Measurements from ENCODE around the gene MTSS2. TPM values are rescaled to one million over a fixed set of nuclear protein-coding genes. Genes with fewer than 3 reads are reported as not detected.

Gene MTSS2
- total and polyA plus RNA-seq, 4 donors: 33.8 to 345 (median 169) TPM

GRCh38 chr16:70681382-70682238, 4.2 kb downstream of the MTSS2 start:
- peak overlapping the region; percentile 97 for H3K27ac ChIP-seq (ENCODE audit: low read depth, low read length)
- peaks cover 82% of the 10 kb centered on the region for H3K36me3 ChIP-seq (ENCODE audit: control insufficient read depth, insufficient read depth, low read length)
- H3K9me3 ChIP-seq (ENCODE audit: control insufficient read depth, insufficient read depth, low read length): no peaks in the 10 kb centered on the region
- H3K4me3 ChIP-seq (ENCODE audit: low read depth, low read length): peak overlapping the region; percentile 16
- DNase-seq (ENCODE audit: low read depth in 4 of 6, low spot score in 6 of 6): peak in 2 of 6 donors; percentile 78 to 90
- peaks cover 73% of the 10 kb centered on the region for H3K4me1 ChIP-seq (ENCODE audit: control insufficient read depth, insufficient read depth, low read length)
- H3K27me3 ChIP-seq (ENCODE audit: control insufficient read depth, insufficient read depth, low read length): no peaks in the 10 kb centered on the region
- WGBS (ENCODE audit: insufficient coverage): 31% methylated on average over 9 of the region's 13 CpGs

GRCh38 chr16:70680495-70681381, 5.1 kb downstream of the MTSS2 start:
- WGBS (ENCODE audit: insufficient coverage): 52% methylated on average over 16 of the region's 18 CpGs
- no peak for DNase-seq (ENCODE audit: low read depth in 4 of 6, low spot score in 6 of 6)
- peak overlapping the region; percentile 16 for H3K4me3 ChIP-seq (ENCODE audit: low read depth, low read length)
- H3K27me3 ChIP-seq (ENCODE audit: control insufficient read depth, insufficient read depth, low read length): no peaks in the 10 kb centered on the region
- peak overlapping the region; percentile 97 for H3K27ac ChIP-seq (ENCODE audit: low read depth, low read length)
- H3K36me3 ChIP-seq (ENCODE audit: control insufficient read depth, insufficient read depth, low read length): peaks cover 91% of the 10 kb centered on the region
- H3K4me1 ChIP-seq (ENCODE audit: control insufficient read depth, insufficient read depth, low read length): peaks cover 75% of the 10 kb centered on the region
- no peaks in the 10 kb centered on the region for H3K9me3 ChIP-seq (ENCODE audit: control insufficient read depth, insufficient read depth, low read length)

GRCh38 chr16:70679671-70680494, 6.0 kb downstream of the MTSS2 start:
- H3K36me3 ChIP-seq (ENCODE audit: control insufficient read depth, insufficient read depth, low read length): peaks cover 99% of the 10 kb centered on the region
- H3K9me3 ChIP-seq (ENCODE audit: control insufficient read depth, insufficient read depth, low read length): no peaks in the 10 kb centered on the region
- peak overlapping the region; percentile 97 for H3K27ac ChIP-seq (ENCODE audit: low read depth, low read length)
- peaks cover 74% of the 10 kb centered on the region for H3K4me1 ChIP-seq (ENCODE audit: control insufficient read depth, insufficient read depth, low read length)
- H3K4me3 ChIP-seq (ENCODE audit: low read depth, low read length): no peak overlapping the region
- peak in 2 of 6 donors; percentile 34 to 46 for DNase-seq (ENCODE audit: low read depth in 4 of 6, low spot score in 6 of 6)
- WGBS (ENCODE audit: insufficient coverage): 44% methylated on average over 65 of the region's 80 CpGs
- no peaks in the 10 kb centered on the region for H3K27me3 ChIP-seq (ENCODE audit: control insufficient read depth, insufficient read depth, low read length)

GRCh38 chr16:70678898-70679670, 6.8 kb downstream of the MTSS2 start:
- H3K9me3 ChIP-seq (ENCODE audit: control insufficient read depth, insufficient read depth, low read length): no peaks in the 10 kb centered on the region
- peaks cover 66% of the 10 kb centered on the region for H3K4me1 ChIP-seq (ENCODE audit: control insufficient read depth, insufficient read depth, low read length)
- H3K27ac ChIP-seq (ENCODE audit: low read depth, low read length): no peak overlapping the region
- DNase-seq (ENCODE audit: low read depth in 4 of 6, low spot score in 6 of 6): peak in 1 of 6 donors; percentile 3
- H3K27me3 ChIP-seq (ENCODE audit: control insufficient read depth, insufficient read depth, low read length): no peaks in the 10 kb centered on the region
- no peak overlapping the region for H3K4me3 ChIP-seq (ENCODE audit: low read depth, low read length)
- peaks cover 100% of the 10 kb centered on the region for H3K36me3 ChIP-seq (ENCODE audit: control insufficient read depth, insufficient read depth, low read length)
- 79% methylated on average over 30 of the region's 31 CpGs for WGBS (ENCODE audit: insufficient coverage)

GRCh38 chr16:70678121-70678897, 7.5 kb downstream of the MTSS2 start:
- peak in 1 of 6 donors; percentile 4 for DNase-seq (ENCODE audit: low read depth in 4 of 6, low spot score in 6 of 6)
- 90% methylated on average over 17 of the region's 22 CpGs for WGBS (ENCODE audit: insufficient coverage)
- Histone ChIP-seq H3K4me3 (ENCODE audit: low read depth, low read length) (no peak overlapping the region), H3K27ac (ENCODE audit: low read depth, low read length) (no peak overlapping the region), H3K4me1 (ENCODE audit: control insufficient read depth, insufficient read depth, low read length) (peaks cover 58% of the 10 kb centered on the region), H3K9me3 (ENCODE audit: control insufficient read depth, insufficient read depth, low read length) (no peaks in the 10 kb centered on the region), H3K27me3 (ENCODE audit: control insufficient read depth, insufficient read depth, low read length) (no peaks in the 10 kb centered on the region), H3K36me3 (ENCODE audit: control insufficient read depth, insufficient read depth, low read length) (peaks cover 97% of the 10 kb centered on the region)

GRCh38 chr16:70677499-70678120, 8.2 kb downstream of the MTSS2 start:
- WGBS (ENCODE audit: insufficient coverage): 84% methylated on average over 14 of the region's 15 CpGs
- no peak overlapping the region for H3K4me3 ChIP-seq (ENCODE audit: low read depth, low read length)
- no peaks in the 10 kb centered on the region for H3K27me3 ChIP-seq (ENCODE audit: control insufficient read depth, insufficient read depth, low read length)
- peaks cover 97% of the 10 kb centered on the region for H3K36me3 ChIP-seq (ENCODE audit: control insufficient read depth, insufficient read depth, low read length)
- peak in 1 of 6 donors; percentile 2 for DNase-seq (ENCODE audit: low read depth in 4 of 6, low spot score in 6 of 6)
- H3K4me1 ChIP-seq (ENCODE audit: control insufficient read depth, insufficient read depth, low read length): peaks cover 51% of the 10 kb centered on the region
- no peaks in the 10 kb centered on the region for H3K9me3 ChIP-seq (ENCODE audit: control insufficient read depth, insufficient read depth, low read length)
- no peak overlapping the region for H3K27ac ChIP-seq (ENCODE audit: low read depth, low read length)

- Histone ChIP-seq H3K9me3 (ENCODE audit: control insufficient read depth, insufficient read depth, low read length) (no peaks in the 10 kb centered on the region), H3K4me3 (ENCODE audit: low read depth, low read length) (no peak overlapping the region), H3K27me3 (ENCODE audit: control insufficient read depth, insufficient read depth, low read length) (no peaks in the 10 kb centered on the region), H3K36me3 (ENCODE audit: control insufficient read depth, insufficient read depth, low read length) (peaks cover 95% of the 10 kb centered on the region), H3K4me1 (ENCODE audit: control insufficient read depth, insufficient read depth, low read length) (peaks cover 44% of the 10 kb centered on the region), H3K27ac (ENCODE audit: low read depth, low read length) (no peak overlapping the region)
- 83% methylated on average over 11 of the region's 14 CpGs for WGBS (ENCODE audit: insufficient coverage)
- DNase-seq (ENCODE audit: low read depth in 4 of 6, low spot score in 6 of 6): no peak
Measured at GRCh38 chr16:70676675-70677498, 9.0 kb downstream of the MTSS2 start.

Data from spinal cord (tissue), 10 donors.